COLO668 (cell line): ENCODE data around the gene UBE2J2.

Experiments
- DNase-seq: peaks from one replicate; lab custom pipeline; 2025; ENCODE audit not compliant: unreplicated experiment; lab: John Stamatoyannopoulos, UW

The UBE2J2 gene

GRCh38 chr1:1230656-1231399 lies 42.8 kb downstream of the UBE2J2 start:
- DNase-seq: no peak

GRCh38 chr1:1229770-1230169 lies 43.9 kb downstream of the UBE2J2 start:
- no peak for DNase-seq

GRCh38 chr1:1228596-1229321 lies 44.9 kb downstream of the UBE2J2 start:
- DNase-seq: no peak

- no peak for DNase-seq
Measured at GRCh38 chr1:1228187-1228586, 45.5 kb downstream of the UBE2J2 start.

- DNase-seq: no peak
Measured at GRCh38 chr1:1227386-1227785, 46.3 kb downstream of the UBE2J2 start.

GRCh38 chr1:1226566-1227362 lies 46.9 kb downstream of the UBE2J2 start:
- DNase-seq: no peak

GRCh38 chr1:1225913-1226312 lies 47.7 kb downstream of the UBE2J2 start:
- no peak for DNase-seq

- no peak for DNase-seq
Measured at GRCh38 chr1:1225238-1225845, 48.3 kb downstream of the UBE2J2 start.

GRCh38 chr1:1223891-1224290 lies 49.8 kb downstream of the UBE2J2 start:
- no peak for DNase-seq

- DNase-seq: no peak
Measured at GRCh38 chr1:1223321-1223720, 50.3 kb downstream of the UBE2J2 start.

GRCh38 chr1:1222575-1223225 lies 51.0 kb downstream of the UBE2J2 start:
- DNase-seq: no peak

- no peak for DNase-seq
Measured at GRCh38 chr1:1221887-1222574, 51.6 kb downstream of the UBE2J2 start.

- DNase-seq: no peak
Measured at GRCh38 chr1:1220197-1220596, 53.5 kb downstream of the UBE2J2 start.

GRCh38 chr1:1219341-1219740 lies 54.3 kb downstream of the UBE2J2 start:
- DNase-seq: no peak

- DNase-seq: no peak
Measured at GRCh38 chr1:1218524-1219200, 55.0 kb downstream of the UBE2J2 start.

GRCh38 chr1:1217621-1218523 lies 55.8 kb downstream of the UBE2J2 start:
- peak; percentile 78 for DNase-seq

- DNase-seq: no peak
Measured at GRCh38 chr1:1216770-1217620, 56.7 kb downstream of the UBE2J2 start.
